HL-60 (cell line): ENCODE data around the gene NXPH2.
A peak's percentile ranks its signal among the peaks of the same experiment; 100 is the strongest.

ENCODE experiments used
- DNase-seq, 2 experiments: peaks; one replicate each; pipeline ENCODE4 v3.0.0-alpha.2; 2010 to 2020; ENCODE audit warnings: low read depth in 1 of 2, low spot score in 1 of 2
- H3K27ac ChIP-seq: fragments of 250-450 bp; sonication (Bioruptor Pico); replicated peaks from 2 replicates; pipeline ENCODE4 v1.5.1; 2020; ENCODE audit warnings: mild to moderate bottlenecking, moderate library complexity
- H3K27me3 ChIP-seq: fragments of 250-450 bp; sonication (Bioruptor Pico); 2 replicates; pipeline ENCODE4 v1.5.1; 2021; ENCODE audit warnings: mild to moderate bottlenecking, moderate library complexity; ENCODE audit not compliant: insufficient read depth, poor library complexity, severe bottlenecking
- H3K4me3 ChIP-seq: replicated peaks from 2 replicates; pipeline ENCODE4 v1.5.1; 2011; ENCODE audit warnings: mild to moderate bottlenecking, control low read depth, low read length; ENCODE audit not compliant: insufficient read depth
- CTCF ChIP-seq: IDR thresholded peaks from one replicate; pipeline ENCODE4 v1.5.1; 2011; ENCODE audit warnings: low read length, control low read depth, inconsistent platforms; ENCODE audit not compliant: insufficient read depth
- GABPA ChIP-seq: IDR thresholded peaks from 2 replicates; pipeline ENCODE4 v1.6.1; 2012; ENCODE audit warnings: low read depth
- POLR2AphosphoS5 ChIP-seq: IDR thresholded peaks from 2 replicates; pipeline ENCODE4 v1.6.1; 2012; ENCODE audit warnings: low read depth
- REST ChIP-seq: IDR thresholded peaks from 2 replicates; pipeline ENCODE4 v1.6.1; 2012; ENCODE audit warnings: low read depth; ENCODE audit not compliant: insufficient replicate concordance
- SPI1 ChIP-seq: IDR thresholded peaks from 2 replicates; pipeline ENCODE4 v1.6.1; 2012; ENCODE audit warnings: low read depth, mild to moderate bottlenecking, borderline replicate concordance
- long read RNA-seq: library from polyadenylated mRNA; unstranded; transcript quantifications from one replicate; pipeline ENCODE4 v2.0.0, GENCODE V29; 2020

The NXPH2 gene
- long read RNA-seq = 0 reads

GRCh38 chr2:138779781-138780445 lies at the start of gene NXPH2:
TSS of gene NXPH2 (minus strand) at chr2:138780390. CDS start at chr2:138780241, 149 bp downstream.
- TF ChIP-seq SPI1 (no peak), POLR2AphosphoS5 (no peak)
- Histone ChIP-seq H3K27me3 (peaks cover 35% of the 10 kb centered on the region), H3K27ac (no peak within 1 kb of the TSS), H3K4me3 (no peak within 1 kb of the TSS)
- DNase-seq = no peak

GRCh38 chr2:138829326-138829919 lies 49.2 kb upstream of the NXPH2 start:
- DNase-seq = peak in 1 of 2 experiments; percentile 42
- Histone ChIP-seq H3K27ac (no peak overlapping the region), H3K4me3 (no peak overlapping the region), H3K27me3 (peaks cover under 1% of the 10 kb centered on the region)
- TF ChIP-seq POLR2AphosphoS5 (no peak), CTCF (no peak), REST (no peak), SPI1 (no peak), GABPA (no peak)

GRCh38 chr2:138827426-138828054 lies 47.4 kb upstream of the NXPH2 start:
- peak; percentile 14 for TF ChIP-seq CTCF
- TF ChIP-seq SPI1 = no peak
- no peak for TF ChIP-seq POLR2AphosphoS5
- no peaks in the 10 kb centered on the region for H3K27me3 ChIP-seq
- no peak overlapping the region for H3K27ac ChIP-seq
- no peak overlapping the region for H3K4me3 ChIP-seq
- peak in 1 of 2 experiments; percentile 44 for DNase-seq

- no peak for DNase-seq
- no peak overlapping the region for H3K27ac ChIP-seq
- no peak overlapping the region for H3K4me3 ChIP-seq
- no peaks in the 10 kb centered on the region for H3K27me3 ChIP-seq
- no peak for TF ChIP-seq POLR2AphosphoS5
- no peak for TF ChIP-seq REST
- TF ChIP-seq GABPA = no peak
- TF ChIP-seq CTCF = no peak
- TF ChIP-seq SPI1 = no peak
Observed at GRCh38 chr2:138823666-138824065, 43.5 kb upstream of the NXPH2 start.
